ENCODE data around the gene ALPP.
"Not testable (repeated sequence)": the region's sequence is repeated elsewhere in the genome, so short reads cannot be mapped to it uniquely, and the experiment has no call there.

Gene ALPP

DNA sequence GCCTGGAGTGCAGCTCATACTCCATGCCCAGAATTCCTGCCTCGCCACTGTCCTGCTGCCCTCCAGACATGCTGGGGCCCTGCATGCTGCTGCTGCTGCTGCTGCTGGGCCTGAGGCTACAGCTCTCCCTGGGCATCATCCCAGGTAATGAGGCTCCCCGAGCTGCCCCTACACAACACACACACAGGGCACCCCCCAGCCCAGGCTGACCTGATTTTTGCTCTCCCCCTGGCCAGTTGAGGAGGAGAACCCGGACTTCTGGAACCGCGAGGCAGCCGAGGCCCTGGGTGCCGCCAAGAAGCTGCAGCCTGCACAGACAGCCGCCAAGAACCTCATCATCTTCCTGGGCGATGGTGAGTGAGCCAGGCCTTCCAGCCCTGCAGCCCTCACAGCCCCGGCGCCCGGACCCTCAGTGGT is at the start of gene ALPP:
Gene ALPP, plus strand, starts transcription at position 17 of the 417 bp plus-strand sequence. Its CDS starts 52 bp downstream, at position 69.
- not testable (repeated sequence) for DNase-seq

- no peak for DNase-seq
These were observed 48.9 kb upstream of the ALPP start for GRCh38 chr2:232329716-232330067.

DNA sequence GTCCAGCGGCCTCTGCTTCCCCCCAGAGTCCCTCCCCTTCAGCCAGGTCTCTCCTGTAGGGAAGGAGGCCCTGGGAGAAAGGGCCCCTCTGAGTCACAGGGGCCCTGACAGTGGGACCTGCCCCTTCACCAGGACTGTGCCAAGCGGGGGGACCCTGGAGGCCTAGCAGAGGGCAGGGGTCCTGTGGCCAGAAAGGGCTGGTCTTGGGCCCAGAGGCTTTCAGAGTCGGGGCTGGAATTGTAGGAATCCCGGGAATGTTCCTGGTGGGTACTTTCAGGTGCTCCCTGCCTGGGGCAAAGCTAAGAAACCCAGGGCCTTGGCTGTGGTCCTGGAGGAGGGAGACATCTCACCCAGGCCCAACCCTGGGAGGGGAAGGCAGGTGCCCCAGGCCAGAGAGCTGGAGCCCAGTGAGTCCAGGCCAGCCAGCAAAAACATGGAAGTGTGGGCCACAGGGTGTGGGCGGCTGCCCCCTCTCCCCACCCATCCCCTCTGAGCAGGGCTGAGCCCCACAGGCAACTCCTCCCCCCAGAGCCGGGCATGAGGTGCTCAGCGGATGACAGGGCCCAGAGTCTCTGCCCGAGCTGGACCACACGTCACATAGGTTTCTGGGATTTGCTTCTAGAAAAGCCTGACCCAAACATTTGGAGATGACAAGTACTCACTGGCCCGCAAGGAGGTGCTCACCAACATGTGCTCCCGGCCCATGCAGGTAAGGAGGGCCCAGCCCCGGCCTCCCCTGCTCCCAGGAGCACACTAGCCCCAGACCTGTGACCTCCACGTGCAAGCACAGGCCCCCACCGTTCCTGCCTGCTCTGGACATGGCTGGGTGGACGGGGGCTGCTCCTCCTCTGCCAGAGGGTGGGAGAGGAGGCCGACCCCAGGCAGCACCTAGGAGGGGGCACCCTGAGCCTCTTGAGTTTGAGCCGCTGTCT is 48.2 kb upstream of the ALPP start:
- DNase-seq = no peak

- DNase-seq = not testable (repeated sequence)
These were observed 47.5 kb upstream of the ALPP start for GRCh38 chr2:232331061-232331460.

DNA sequence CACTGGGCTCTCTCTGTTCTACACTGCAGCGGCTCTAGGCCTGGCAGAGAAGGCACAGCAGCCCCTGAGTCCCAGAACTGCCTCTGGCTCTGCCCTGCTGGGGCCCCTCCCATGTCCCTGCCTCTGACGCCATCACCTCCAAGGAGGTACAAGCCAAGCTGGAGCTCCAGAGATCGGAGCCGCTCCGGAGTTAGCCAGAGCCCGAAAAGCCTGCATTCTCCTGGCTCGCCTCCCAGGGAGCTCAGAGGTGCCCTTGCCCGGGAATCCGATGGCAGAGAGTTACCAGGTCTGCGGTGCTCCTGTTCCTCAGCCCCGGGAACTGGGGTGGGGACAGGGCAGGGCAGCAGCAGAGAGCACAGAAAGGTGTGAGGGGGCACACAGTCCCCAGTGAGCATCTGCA is 46.9 kb upstream of the ALPP start:
- not testable (repeated sequence) for DNase-seq

DNA sequence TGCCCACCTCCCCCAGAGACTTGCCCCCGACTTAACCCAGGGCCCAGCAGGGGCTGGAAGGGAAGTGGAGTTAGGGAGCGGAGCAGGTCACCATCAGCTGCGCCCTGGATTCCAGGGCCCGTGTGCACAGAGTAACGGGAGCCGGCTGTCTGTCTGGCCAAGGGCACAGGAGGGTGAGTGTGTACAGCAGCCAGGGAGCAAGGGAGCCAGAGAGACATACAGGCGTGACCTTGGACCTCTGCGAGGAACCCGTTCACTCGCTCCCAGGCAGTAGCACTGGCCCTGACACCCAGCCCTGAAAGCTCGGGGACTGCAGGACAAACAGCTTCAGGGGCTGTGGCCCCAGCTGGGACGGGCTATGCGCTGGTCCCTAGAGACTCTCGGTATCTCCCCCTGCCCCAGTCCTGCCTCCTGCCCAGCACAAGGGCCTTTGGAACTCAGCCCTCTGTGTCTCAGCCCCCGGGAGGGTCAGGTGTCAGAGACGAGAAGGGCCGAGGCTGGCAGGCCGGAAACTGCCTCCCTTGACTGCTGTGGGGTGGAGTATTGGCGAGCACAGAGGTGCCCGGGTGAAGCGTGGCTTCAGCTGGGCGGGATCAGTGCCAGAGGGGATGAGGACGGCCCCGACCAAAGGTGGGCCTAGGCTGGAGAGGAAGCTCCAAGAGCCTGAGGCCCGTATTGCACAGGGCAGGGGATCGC is 46.2 kb upstream of the ALPP start:
- DNase-seq = not testable (repeated sequence)

DNA sequence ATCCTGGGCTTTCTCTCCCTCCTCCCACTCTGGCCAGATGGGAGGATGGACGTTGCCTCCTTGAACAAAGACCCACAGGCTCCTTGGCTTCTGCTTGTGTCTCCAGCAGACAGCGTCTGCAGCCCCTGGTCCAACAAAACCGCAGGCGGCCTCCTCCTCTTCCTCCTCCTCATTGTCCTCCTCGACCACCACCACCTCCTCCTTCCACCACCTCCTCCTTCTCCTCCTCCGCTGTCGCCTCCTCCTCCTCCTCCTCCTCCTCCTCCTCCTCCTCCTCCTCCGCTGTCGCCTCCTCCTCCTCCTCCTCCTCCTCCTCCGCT is 45.7 kb upstream of the ALPP start:
- DNase-seq = no peak

DNA sequence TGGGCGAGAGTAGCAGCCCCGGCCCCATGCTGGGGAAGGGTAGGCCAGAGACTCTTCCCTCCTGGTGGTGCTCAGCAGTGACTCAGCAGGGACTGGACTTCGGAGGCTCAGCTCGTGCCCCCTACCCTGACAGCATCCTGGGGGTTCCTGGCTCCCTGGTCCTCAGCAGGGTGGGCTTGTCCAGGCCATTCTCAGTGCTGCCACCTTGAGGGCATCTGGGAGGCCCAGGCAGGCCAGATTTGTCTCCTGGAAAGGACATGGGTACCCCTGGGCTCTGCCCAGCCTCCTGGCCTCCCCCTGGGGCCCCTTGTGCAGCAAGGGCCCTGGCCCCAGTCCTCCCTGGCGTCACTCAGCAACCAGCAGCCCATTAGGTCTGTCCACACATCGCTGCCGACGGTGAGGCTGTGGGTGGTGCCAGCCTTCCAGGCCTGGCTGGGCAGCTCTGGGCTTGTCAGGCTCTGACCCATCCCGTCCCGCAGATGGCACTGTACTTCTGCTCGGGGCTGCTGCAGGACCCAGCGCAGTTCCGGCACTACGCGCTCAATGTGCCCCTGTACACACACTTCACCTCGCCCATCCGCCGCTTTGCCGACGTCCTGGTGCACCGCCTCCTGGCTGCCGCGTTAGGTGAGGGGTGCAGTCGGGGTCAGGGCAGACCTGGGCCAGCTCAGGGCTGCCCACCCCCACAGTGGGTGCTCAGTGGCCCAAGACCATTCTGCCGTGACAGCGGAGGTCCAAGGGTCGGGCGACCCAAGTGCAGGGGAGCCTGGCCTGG is 45.0 kb upstream of the ALPP start:
- no peak for DNase-seq

- DNase-seq = not testable (repeated sequence)
These were observed 44.2 kb upstream of the ALPP start for GRCh38 chr2:232334136-232334884.

DNA sequence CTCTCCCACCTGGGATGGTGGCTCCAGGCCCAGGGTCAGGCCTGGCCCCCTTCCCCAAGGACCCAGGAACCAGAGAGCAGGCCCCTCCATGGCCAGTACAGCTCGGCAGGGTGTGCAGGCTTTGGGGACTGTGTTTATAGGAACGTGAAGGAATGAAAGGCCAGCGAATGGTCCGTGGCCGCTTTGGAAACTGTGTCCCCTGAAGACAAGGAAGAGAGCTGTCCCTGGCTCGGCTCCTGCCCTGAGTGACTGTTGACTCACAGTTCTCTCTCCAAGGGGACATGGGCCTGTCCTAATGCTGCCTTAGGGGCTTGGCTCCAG is 43.7 kb upstream of the ALPP start:
- not testable (repeated sequence) for DNase-seq

DNA sequence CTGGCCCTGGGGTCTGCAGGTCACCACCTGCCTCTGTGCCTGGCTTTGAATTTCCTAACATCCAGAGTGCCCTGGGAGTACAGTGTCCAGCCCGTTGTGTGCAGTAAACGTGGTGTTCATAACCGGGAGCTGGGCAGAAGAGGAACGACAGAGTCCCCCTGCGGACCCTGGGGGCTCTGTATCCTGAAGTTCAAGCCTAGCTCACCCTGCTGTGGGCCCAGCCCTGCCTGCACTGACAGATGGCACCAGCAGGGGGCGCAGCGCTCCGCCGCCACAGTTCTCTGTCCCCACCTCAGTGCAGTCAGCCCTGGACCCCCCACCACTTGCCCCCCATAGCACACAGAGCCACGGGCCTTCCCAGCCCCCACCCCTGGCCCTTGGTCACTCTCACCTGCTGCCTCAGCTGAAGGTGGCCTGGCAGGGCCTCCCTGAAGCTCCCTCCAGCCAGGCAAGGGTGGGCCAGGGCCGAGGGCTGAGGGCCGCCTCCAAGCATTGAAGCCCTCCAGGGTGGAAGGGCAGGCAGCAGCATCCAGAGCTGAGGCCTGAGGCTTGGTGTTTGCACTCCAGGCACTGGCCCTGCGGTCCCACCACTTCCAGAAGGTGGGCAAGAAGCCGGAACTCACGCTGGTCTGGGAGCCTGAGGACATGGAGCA is 43.2 kb upstream of the ALPP start:
- not testable (repeated sequence) for DNase-seq

DNA sequence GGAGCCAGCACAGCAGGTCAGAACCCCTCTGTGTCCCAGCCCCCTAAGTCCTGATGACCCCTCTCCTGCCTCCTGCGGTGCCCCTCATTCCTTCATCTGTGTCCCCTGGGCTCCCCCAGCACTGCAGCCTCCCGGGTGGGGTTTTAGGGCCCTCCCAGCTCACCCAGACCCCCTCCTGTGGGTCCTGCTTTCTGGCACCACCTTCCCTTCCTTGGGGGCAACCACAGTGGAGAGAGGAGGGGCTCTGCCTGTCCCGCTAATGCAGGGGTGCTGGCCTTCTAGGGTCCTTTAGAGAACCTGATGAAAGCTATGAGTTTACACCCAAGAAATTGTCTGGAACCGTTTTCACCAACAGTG is 42.7 kb upstream of the ALPP start:
- DNase-seq = no peak

DNA sequence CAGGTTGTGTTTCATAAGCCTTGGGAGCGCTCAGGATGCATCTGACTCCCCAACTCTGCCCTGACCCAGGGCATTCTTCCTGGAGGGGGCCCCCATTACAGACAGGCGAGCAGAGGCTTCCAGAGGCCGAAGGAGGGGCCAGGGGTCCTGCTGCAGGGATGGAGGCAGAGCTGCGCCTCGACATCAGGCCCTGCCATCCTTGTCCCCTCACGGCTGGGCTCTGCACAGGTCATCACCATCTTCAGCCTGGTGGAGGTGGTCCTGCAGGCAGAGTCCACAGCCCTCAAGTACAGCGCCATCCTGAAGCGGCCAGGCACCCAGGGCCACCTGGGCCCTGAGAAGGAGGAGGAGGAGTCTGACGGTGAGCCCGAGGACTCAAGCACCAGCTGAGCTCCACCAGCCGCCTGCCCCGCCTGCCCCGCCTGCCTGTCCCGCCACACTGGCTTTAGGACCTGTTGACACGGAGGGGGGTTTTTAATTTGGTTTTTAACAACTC is 42.3 kb upstream of the ALPP start:
- no peak for DNase-seq

DNA sequence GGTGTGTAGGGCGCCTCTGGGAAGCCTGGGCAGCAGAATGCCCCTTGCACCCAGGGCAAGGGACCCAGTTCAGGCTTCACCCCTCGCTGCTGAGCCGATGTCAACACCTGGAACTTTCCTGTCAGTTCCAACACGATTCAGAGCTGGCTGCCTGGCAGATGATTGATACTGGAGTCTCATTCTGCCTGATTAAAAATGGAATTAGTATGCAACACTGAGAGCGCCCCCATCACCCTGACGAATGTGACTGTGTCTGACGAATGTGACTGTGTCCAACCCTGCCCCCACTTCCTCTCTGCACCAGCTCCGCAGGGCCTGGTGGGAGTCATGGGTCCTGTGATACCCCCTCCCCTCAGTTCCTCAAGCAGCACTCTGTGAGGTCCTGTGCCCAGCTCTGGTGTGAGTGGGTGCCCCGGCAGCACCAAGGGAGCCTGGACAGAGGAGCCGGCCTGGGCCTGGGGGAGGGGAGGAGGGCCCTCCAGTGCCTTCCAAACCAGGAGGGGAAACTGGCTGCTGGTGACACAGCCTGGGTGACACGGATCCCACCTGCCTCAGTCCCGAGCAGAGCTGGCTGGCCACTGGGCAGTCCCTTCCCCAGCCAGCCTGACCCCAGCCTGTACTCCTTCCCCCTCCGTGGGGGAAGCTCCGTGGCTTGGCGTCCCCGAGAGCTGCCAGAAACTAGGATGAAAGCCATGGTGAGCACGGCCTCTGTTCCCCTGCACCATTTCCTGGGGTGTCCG is 41.4 kb upstream of the ALPP start:
- no peak for DNase-seq

- DNase-seq = not testable (repeated sequence)
These were observed 40.3 kb upstream of the ALPP start for GRCh38 chr2:232338094-232338758.

- no peak for DNase-seq
These were observed 39.8 kb upstream of the ALPP start for GRCh38 chr2:232338759-232339106.

GRCh38 chr2:232339121-232340081 is 39.1 kb upstream of the ALPP start:
- DNase-seq = no peak

- no peak for DNase-seq
These were observed 38.2 kb upstream of the ALPP start for GRCh38 chr2:232340171-232340935.

Measured in kidney glomerular epithelial cell (primary cell).